Neural cell (in vitro differentiated cells): Measurements from ENCODE around the gene PRR5L.

Source experiments
- CTCF ChIP-seq: fragments of 450-650 bp; IDR thresholded peaks from 2 replicates; pipeline ENCODE4 v1.5.1; 2014; ENCODE audit warnings: antibody characterized with exemption, mild to moderate bottlenecking, moderate library complexity; ENCODE audit not compliant: poor library complexity, severe bottlenecking
- EZH2 ChIP-seq: fragments of 200-600, 300-800 bp; shearing (Covaris generic), sonication (generic); IDR thresholded peaks from 2 replicates; pipeline ENCODE4 v1.6.1; 2014; ENCODE audit warnings: antibody characterized with exemption, low read length, borderline replicate concordance, mild to moderate bottlenecking; ENCODE audit not compliant: insufficient read depth, poor library complexity, severe bottlenecking
- MXI1 ChIP-seq: fragments of 450-650 bp; conservative IDR thresholded peaks from 2 replicates; pipeline ENCODE4 v1.6.1; 2014; ENCODE audit warnings: antibody characterized with exemption, mild to moderate bottlenecking; ENCODE audit not compliant: poor library complexity, severe bottlenecking

DNA sequence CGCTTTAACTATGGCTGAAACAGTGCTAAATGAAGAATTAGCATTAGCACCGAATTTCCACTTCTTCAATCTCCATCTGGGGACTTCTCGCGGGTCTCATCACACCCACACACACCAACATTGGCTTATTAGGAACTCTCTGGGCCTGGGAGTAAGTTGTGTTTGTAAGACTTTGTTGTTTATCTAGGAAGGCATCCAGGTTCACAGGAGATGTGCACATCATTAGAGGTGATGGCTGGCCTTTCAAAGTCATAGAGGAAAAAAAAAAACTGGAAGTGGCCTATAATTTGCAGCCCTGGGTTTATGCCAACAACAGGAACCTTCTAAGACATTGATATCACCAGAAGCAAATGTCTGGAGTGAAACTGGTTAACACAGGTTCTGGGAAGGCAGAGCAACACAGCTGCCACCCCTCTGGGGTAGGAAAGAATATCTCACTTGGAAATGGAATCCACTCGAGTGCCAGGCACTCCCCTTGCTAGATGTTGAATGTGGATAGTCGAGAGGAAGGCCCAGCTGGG lies 129.5 kb downstream of the PRR5L start:
- TF ChIP-seq CTCF (no peak), EZH2 (no peak), MXI1 (no peak)
